Measurements from ENCODE around the gene IL36RN. TPM values are rescaled to one million over a fixed set of nuclear protein-coding genes. Genes with fewer than 3 reads are reported as not detected.

IL36RN gene
- total RNA-seq, 1 donor from 2014 or later = not detected

DNA sequence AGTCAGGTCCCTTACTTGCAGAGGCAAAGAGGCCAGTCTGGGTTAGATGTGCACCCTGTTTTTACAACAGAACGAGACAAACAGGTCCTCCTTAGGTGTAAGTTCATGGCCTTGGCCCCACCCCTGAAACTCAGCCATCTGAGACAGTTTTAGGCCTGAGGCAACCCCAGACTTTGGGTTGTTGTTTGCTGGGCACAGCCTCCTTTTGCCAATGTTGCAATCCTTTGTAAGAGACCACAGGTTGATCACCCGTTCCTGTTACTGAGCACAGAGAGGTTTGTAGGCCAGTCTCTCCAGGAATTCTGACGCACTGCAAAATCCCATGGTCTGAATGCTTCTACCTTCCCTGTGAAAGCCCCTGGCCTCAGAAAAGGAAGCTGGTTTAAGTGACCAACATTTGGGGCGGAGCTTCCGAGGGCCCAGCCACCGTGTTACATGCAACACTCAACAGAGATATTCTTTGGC lies 52.9 kb downstream of the IL36RN start:
- H3K27ac ChIP-seq = no peak overlapping the region
- DNase-seq (ENCODE audit: low spot score in 2 of 2) = no peak
- no peaks in the 10 kb centered on the region for H3K36me3 ChIP-seq
- intact Hi-C loops (cut with DNase I) = no loop called here
- TF ChIP-seq, protein P1, sequence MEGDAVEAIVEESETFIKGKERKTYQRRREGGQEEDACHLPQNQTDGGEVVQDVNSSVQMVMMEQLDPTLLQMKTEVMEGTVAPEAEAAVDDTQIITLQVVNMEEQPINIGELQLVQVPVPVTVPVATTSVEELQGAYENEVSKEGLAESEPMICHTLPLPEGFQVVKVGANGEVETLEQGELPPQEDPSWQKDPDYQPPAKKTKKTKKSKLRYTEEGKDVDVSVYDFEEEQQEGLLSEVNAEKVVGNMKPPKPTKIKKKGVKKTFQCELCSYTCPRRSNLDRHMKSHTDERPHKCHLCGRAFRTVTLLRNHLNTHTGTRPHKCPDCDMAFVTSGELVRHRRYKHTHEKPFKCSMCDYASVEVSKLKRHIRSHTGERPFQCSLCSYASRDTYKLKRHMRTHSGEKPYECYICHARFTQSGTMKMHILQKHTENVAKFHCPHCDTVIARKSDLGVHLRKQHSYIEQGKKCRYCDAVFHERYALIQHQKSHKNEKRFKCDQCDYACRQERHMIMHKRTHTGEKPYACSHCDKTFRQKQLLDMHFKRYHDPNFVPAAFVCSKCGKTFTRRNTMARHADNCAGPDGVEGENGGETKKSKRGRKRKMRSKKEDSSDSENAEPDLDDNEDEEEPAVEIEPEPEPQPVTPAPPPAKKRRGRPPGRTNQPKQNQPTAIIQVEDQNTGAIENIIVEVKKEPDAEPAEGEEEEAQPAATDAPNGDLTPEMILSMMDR (IDR thresholded peaks at IDR 0.05) = no peak
- no peaks in the 10 kb centered on the region for H3K4me1 ChIP-seq
- H3K9me3 ChIP-seq = no peaks in the 10 kb centered on the region
- H3K27me3 ChIP-seq = no peaks in the 10 kb centered on the region
- H3K4me3 ChIP-seq = no peak overlapping the region

DNA sequence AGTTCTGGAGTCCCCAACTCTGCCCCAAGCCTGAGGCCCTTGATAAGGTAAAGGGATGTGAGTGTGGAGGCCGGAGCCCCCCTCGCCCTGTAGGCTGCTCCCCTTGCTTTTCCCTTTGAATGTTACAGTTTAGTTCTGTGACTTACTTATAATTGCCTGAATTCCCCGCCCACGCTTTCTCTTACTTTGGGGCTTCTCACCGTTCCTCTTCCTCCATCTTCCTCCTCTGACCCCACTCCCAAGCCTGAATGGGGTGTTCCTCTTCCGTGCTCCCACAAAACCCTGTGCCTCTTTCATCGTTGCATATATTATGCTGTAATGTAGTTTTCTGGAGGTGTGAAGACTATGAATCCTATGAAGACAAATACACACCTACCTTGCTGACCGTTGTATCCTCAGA lies 53.4 kb downstream of the IL36RN start:
- Histone ChIP-seq H3K27ac (no peak overlapping the region), H3K4me1 (no peaks in the 10 kb centered on the region), H3K27me3 (no peaks in the 10 kb centered on the region), H3K4me3 (no peak overlapping the region), H3K9me3 (no peaks in the 10 kb centered on the region), H3K36me3 (no peaks in the 10 kb centered on the region)
- TF ChIP-seq, protein P1 (IDR thresholded peaks at IDR 0.05) = no peak
- no peak for DNase-seq (ENCODE audit: low spot score in 2 of 2)
- intact Hi-C loops (cut with DNase I) = no loop called here

DNA sequence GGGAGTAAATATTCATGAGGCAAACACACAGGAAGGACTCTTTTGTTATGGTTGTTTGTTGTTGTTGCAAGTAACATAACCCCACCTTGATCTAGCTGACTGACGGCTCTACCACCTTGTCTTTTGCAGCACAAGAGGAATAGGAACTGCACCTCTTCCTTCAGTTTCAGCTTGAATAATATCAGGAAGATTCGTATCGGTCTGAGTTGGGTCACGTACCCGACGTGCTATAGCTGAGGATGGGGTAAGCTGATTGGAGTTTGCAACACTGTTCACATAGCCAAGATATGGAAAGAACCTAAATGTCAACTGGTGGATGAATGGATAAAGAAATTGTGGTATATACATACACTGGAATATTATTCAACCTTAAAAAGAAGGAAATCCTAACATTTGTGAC lies 53.9 kb downstream of the IL36RN start:
- intact Hi-C loops (cut with DNase I) = no loop called here
- no peaks in the 10 kb centered on the region for H3K9me3 ChIP-seq
- no peak overlapping the region for H3K4me3 ChIP-seq
- H3K4me1 ChIP-seq = no peaks in the 10 kb centered on the region
- no peaks in the 10 kb centered on the region for H3K36me3 ChIP-seq
- no peak for DNase-seq (ENCODE audit: low spot score in 2 of 2)
- TF ChIP-seq, protein P1 (IDR thresholded peaks at IDR 0.05) = no peak
- H3K27me3 ChIP-seq = no peaks in the 10 kb centered on the region
- H3K27ac ChIP-seq = no peak overlapping the region

DNA sequence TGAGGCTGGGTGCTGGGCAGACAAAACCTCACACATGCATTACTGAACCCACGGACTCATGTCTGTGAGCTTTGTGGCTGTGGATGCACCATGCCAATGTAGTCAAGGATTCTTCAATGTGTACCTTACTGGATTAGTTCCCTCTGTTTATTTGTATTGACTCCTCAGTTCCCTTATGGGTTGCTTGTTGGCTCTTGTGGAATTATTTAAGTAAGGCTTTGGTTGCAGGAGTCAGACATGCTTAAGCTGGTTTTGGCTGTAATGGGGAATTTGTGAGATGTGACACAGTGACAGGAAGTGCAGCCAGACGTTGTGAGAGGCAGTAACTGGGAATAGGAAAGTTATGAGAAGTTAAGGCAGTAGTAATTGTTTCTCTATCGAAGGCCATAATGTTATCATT lies 54.8 kb downstream of the IL36RN start:
- intact Hi-C loops (cut with DNase I) = no loop called here
- DNase-seq (ENCODE audit: low spot score in 2 of 2) = no peak
- Histone ChIP-seq H3K27me3 (no peaks in the 10 kb centered on the region), H3K36me3 (no peaks in the 10 kb centered on the region), H3K4me1 (no peaks in the 10 kb centered on the region), H3K4me3 (no peak overlapping the region), H3K9me3 (no peaks in the 10 kb centered on the region), H3K27ac (no peak overlapping the region)
- TF ChIP-seq, protein P1 (IDR thresholded peaks at IDR 0.05) = no peak

Other genes with a start within 250 kb of the IL36RN start
- gene IL1B, start 222.4 kb upstream of the IL36RN start, total RNA-seq = not detected
- not detected for gene IL37, start 148.0 kb upstream of the IL36RN start, total RNA-seq
- gene IL36G, start 81.2 kb upstream of the IL36RN start, total RNA-seq = not detected
- gene IL36A, start 53.7 kb upstream of the IL36RN start, total RNA-seq = not detected
- gene IL36B, start 6.3 kb upstream of the IL36RN start, total RNA-seq = not detected
- not detected for gene IL1F10, start 8.8 kb downstream of the IL36RN start, total RNA-seq
- gene IL1RN, start 68.4 kb downstream of the IL36RN start, total RNA-seq = not detected
- 11.2 TPM for gene PSD4, start 114.8 kb downstream of the IL36RN start, total RNA-seq
- 0.11 TPM for gene PAX8, start 219.7 kb downstream of the IL36RN start, total RNA-seq